Renal cortical epithelial cell (primary cell): Measurements from ENCODE around the gene EMC7. TPM values are rescaled to one million over a fixed set of nuclear protein-coding genes. Genes with fewer than 3 reads are reported as not detected.
"Not testable (repeated sequence)": the region's sequence is repeated elsewhere in the genome, so short reads cannot be mapped to it uniquely, and the experiment has no call there.

Experiments
- DNase-seq: peaks from one replicate; pipeline ENCODE4 v3.0.0-alpha.2; 2011; ENCODE audit warnings: low read depth
- total RNA-seq: library from RNA; depleted of rRNA; stranded (reverse); fragments of >200 nt; gene quantifications from 2 replicates; pipeline ENCODE4 v1.2.3, GENCODE V29; 2014

Gene EMC7
- total RNA-seq, result 23.8 and 66.6 TPM in 2 replicates

GRCh38 chr15:34101366-34102174 lies at the start of gene EMC7, which contains the start of gene PGBD4:
Gene EMC7 (minus strand): TSS chr15:34101862. CDS start chr15:34101839, 23 bp downstream.
Gene PGBD4 (plus strand): TSS chr15:34102083. CDS start chr15:34102532, 449 bp downstream.
- peak; percentile 99 for DNase-seq

GRCh38 chr15:34147371-34148140 lies 45.9 kb upstream of the EMC7 start:
- peak; percentile 43 for DNase-seq

- peak; percentile 11 for DNase-seq
These were observed 31.8 kb upstream of the EMC7 start for GRCh38 chr15:34133511-34133910.

GRCh38 chr15:34132881-34133280 lies 31.2 kb upstream of the EMC7 start:
- peak; percentile 45 for DNase-seq

- no peak for DNase-seq
These were observed 27.2 kb upstream of the EMC7 start for GRCh38 chr15:34128898-34129297.

- DNase-seq, result no peak
These were observed 24.9 kb upstream of the EMC7 start for GRCh38 chr15:34126522-34126921.

GRCh38 chr15:34125945-34126344 lies 24.3 kb upstream of the EMC7 start:
- no peak for DNase-seq

GRCh38 chr15:34124651-34125050 lies 23.0 kb upstream of the EMC7 start:
- DNase-seq, result no peak

- no peak for DNase-seq
These were observed 21.1 kb upstream of the EMC7 start for GRCh38 chr15:34122771-34123183.

- DNase-seq, result not testable (repeated sequence)
These were observed 20.1 kb upstream of the EMC7 start for GRCh38 chr15:34121786-34122185.

- not testable (repeated sequence) for DNase-seq
These were observed 18.8 kb upstream of the EMC7 start for GRCh38 chr15:34120420-34120819.

- DNase-seq, result no peak
These were observed 17.6 kb upstream of the EMC7 start for GRCh38 chr15:34119291-34119690.

GRCh38 chr15:34116620-34117019 lies 15.0 kb upstream of the EMC7 start:
- no peak for DNase-seq

- no peak for DNase-seq
These were observed 13.1 kb upstream of the EMC7 start for GRCh38 chr15:34114739-34115138.

GRCh38 chr15:34114215-34114614 lies 12.6 kb upstream of the EMC7 start:
- DNase-seq, result no peak

- no peak for DNase-seq
These were observed 9.8 kb upstream of the EMC7 start for GRCh38 chr15:34111488-34111887.

GRCh38 chr15:34109797-34110663 lies 8.4 kb upstream of the EMC7 start:
- DNase-seq, result peak; percentile 50

- DNase-seq, result no peak
These were observed 5.7 kb upstream of the EMC7 start for GRCh38 chr15:34107315-34107714.

GRCh38 chr15:34106423-34106822 lies 4.8 kb upstream of the EMC7 start:
- DNase-seq, result no peak

GRCh38 chr15:34102175-34102925 lies 688 bp upstream of the EMC7 start:
- no peak for DNase-seq

GRCh38 chr15:34099914-34100313 lies 1.7 kb downstream of the EMC7 start:
- no peak for DNase-seq
